GM12878 (cell line): ENCODE measurements around the gene COL9A3. TPM values are rescaled to one million over a fixed set of nuclear protein-coding genes. Genes with fewer than 3 reads are reported as not detected.

ENCODE experiments used
- ATAC-seq: fragments of 200-7000 bp; cut with Tn5 transposase; 3 replicates; pipeline ENCODE4 v1.9.1; 2020; ENCODE audit warnings: mild to moderate bottlenecking, moderate library complexity
- BruUV-seq: library from RNA; stranded (reverse); fragments of 400-500 nt; replicated peaks from 2 replicates; lab custom pipeline; 2021; lab: Mats Ljungman, UMichigan
- CTCF ChIA-PET: fragments of 300-600 bp; sonication (Branson Sonifier 250); formaldehyde crosslinking; extraction: SDS; loops from one replicate; lab custom pipeline; 2021; ENCODE audit warnings: inconsistent platforms; lab: Yijun Ruan, JAX
- POLR2A ChIA-PET: fragments of 350-600 bp; formaldehyde crosslinking; extraction: SDS; loops from one replicate; lab custom pipeline; 2021; ENCODE audit warnings: inconsistent platforms; lab: Charles Lee
- RAD21 ChIA-PET: fragments of 300-600 bp; sonication (Branson Sonifier 250); formaldehyde crosslinking; loops from one replicate; lab custom pipeline; 2023; ENCODE audit warnings: antibody characterized with exemption; ENCODE audit not compliant: unreplicated experiment; lab: Charles Lee
- SMC1A ChIA-PET: fragments of 300-600 bp; sonication (Branson Sonifier 250); formaldehyde crosslinking; loops from one replicate; lab custom pipeline; 2023; ENCODE audit not compliant: unreplicated experiment, uncharacterized antibody; lab: Charles Lee
- DNase-seq: peaks from one replicate; pipeline ENCODE4 v3.0.0-alpha.2; 2011; ENCODE audit warnings: low read depth, low spot score
- FAIRE-seq: peaks from 3 replicates; lab custom pipeline; 2011; peaks lifted over from hg19 to GRCh38; lab: Jason Lieb, UNC
- H2AFZ ChIP-seq: 2 replicates; pipeline ENCODE4 v1.6.0; 2011; ENCODE audit warnings: low read depth, low read length, control low read depth; ENCODE audit not compliant: control insufficient read depth
- H3K27ac ChIP-seq: 2 replicates; pipeline ENCODE4 v1.5.1; 2011; ENCODE audit warnings: control low read depth; ENCODE audit not compliant: control insufficient read depth, insufficient read depth
- H3K27me3 ChIP-seq, 2 experiments: replicated peaks in 1 of 2; 2 replicates each; pipeline versions ENCODE4 v1.6.0 to v1.6.1; 2011; ENCODE audit warnings: low read length in 1 of 2; ENCODE audit not compliant: control insufficient read depth in 2 of 2, insufficient read depth in 2 of 2
- H3K36me3 ChIP-seq, 2 experiments: 2 replicates each; pipeline ENCODE4 v1.5.1; 2011; ENCODE audit warnings: low read length in 1 of 2; ENCODE audit not compliant: control insufficient read depth in 2 of 2, insufficient read depth in 2 of 2
- H3K4me1 ChIP-seq: 2 replicates; pipeline ENCODE4 v1.6.1; 2011; ENCODE audit warnings: mild to moderate bottlenecking, low read length, moderate library complexity, mixed read lengths; ENCODE audit not compliant: control insufficient read depth, insufficient read depth
- H3K4me2 ChIP-seq: 2 replicates; pipeline ENCODE4 v1.6.0; 2011; ENCODE audit warnings: control low read depth; ENCODE audit not compliant: control insufficient read depth, insufficient read depth
- H3K4me3 ChIP-seq: fragments of 200-600 bp; sonication (generic); 2 replicates; pipeline ENCODE4 v1.5.1; 2016
- H3K79me2 ChIP-seq: 2 replicates; pipeline ENCODE4 v1.6.0; 2011; ENCODE audit warnings: low read length; ENCODE audit not compliant: control insufficient read depth, insufficient read depth
- H3K9ac ChIP-seq: 2 replicates; pipeline ENCODE4 v1.8.0; 2011; ENCODE audit warnings: low read length, control low read depth, mixed read lengths; ENCODE audit not compliant: control insufficient read depth, insufficient read depth
- H3K9me3 ChIP-seq: replicated peaks from 3 replicates; pipeline ENCODE4 v1.5.1; 2011; ENCODE audit warnings: mild to moderate bottlenecking, low read length; ENCODE audit not compliant: control insufficient read depth, insufficient read depth
- H4K20me1 ChIP-seq: 2 replicates; pipeline ENCODE4 v1.6.0; 2011; ENCODE audit not compliant: control insufficient read depth, insufficient read depth
- EED ChIP-seq: sonication (generic); IDR thresholded peaks from 2 replicates; pipeline ENCODE4 v1.6.1; 2016; ENCODE audit warnings: antibody characterized with exemption, low read depth
- JUNB ChIP-seq: IDR thresholded peaks from 2 replicates; pipeline ENCODE4 v1.6.1; 2016; ENCODE audit warnings: antibody characterized with exemption, mild to moderate bottlenecking
- PAX5 ChIP-seq: IDR thresholded peaks from 2 replicates; pipeline ENCODE4 v1.6.1; 2011; ENCODE audit warnings: low read depth, low read length, borderline replicate concordance
- RFX5 ChIP-seq: IDR thresholded peaks from 2 replicates; pipeline ENCODE4 v1.6.1; 2011; ENCODE audit warnings: low read depth, low read length, improper control_type of control experiment
- RUNX3 ChIP-seq: IDR thresholded peaks from 2 replicates; pipeline ENCODE4 v1.6.1; 2012; ENCODE audit warnings: low read length, inconsistent platforms
- STAT3 ChIP-seq: IDR thresholded peaks from 2 replicates; pipeline ENCODE4 v1.6.1; 2011; ENCODE audit warnings: low read depth, low read length, improper control_type of control experiment
- WGBS: methylation state at CpG from one replicate; pipeline ENCODE4 v1.1.6; 2016; ENCODE audit warnings: low lambda C conversion rate; ENCODE audit not compliant: insufficient replicate concordance, insufficient coverage; ENCODE audit errors: missing lambda C conversion rate; 5-methylcytosine and 5-hydroxymethylcytosine counted together
- in situ Hi-C: fragments of 300-500 bp; cut with MboI; formaldehyde crosslinking; loops from 9 replicates; pipeline ENCODE4 v1.14.3; 2018; ENCODE audit warnings: mixed read lengths
- intact Hi-C: fragments of 100-400 bp; cut with micrococcal nuclease; formaldehyde crosslinking; loops from one replicate; pipeline ENCODE4 v1.14.2; 2022; ENCODE audit not compliant: unreplicated experiment
- polyA plus RNA-seq, 11 experiments: library from polyadenylated mRNA; depleted of rRNA in 4 of 11; unstranded in 6 of 11; stranded (reverse) in 5 of 11; fragments of >200 nt; fragmentation: Nextera tagmentation in 4 of 11; fragmentation: Illumina TruSeq in 1 of 11; extraction: Ambion mirVana in 4 of 11; extraction: Trizol in 1 of 11; gene quantifications; 1 replicate in 1 of 11; 2 replicates in 10 of 11; pipeline versions ENCODE4 v1.2.1 to v1.2.3, GENCODE V29; 2011 to 2016; ENCODE audit warnings: inconsistent platforms in 2 of 11, missing spikeins in 2 of 11, low read depth in 1 of 11
- total RNA-seq, 4 experiments: library from RNA; depleted of rRNA in 3 of 4; stranded (reverse); fragments of >200 nt in 3 of 4; fragmentation: Illumina TruSeq in 1 of 4; extraction: Trizol in 1 of 4; gene quantifications; 2 replicates each; pipeline versions ENCODE4 v1.2.1 to v1.2.3, GENCODE V29; 2013 to 2021
- TF ChIP-seq, protein P1 (sequence below): fragments of 150-350 bp; IDR thresholded peaks from 2 replicates; pipeline ENCODE4 v1.6.1; 2016; ENCODE audit warnings: low read depth, low read length

Gene COL9A3
- total and polyA plus RNA-seq, 10 of the 15 experiments (the other 5 are each of a cell fraction or from before 2014, with no cell fraction given): 0.09 to 1.7 (median 0.63) TPM; not detected in 1

GRCh38 chr20:62855120-62855519 is 38.3 kb downstream of the COL9A3 start (continued):
- TF ChIP-seq, protein P1, sequence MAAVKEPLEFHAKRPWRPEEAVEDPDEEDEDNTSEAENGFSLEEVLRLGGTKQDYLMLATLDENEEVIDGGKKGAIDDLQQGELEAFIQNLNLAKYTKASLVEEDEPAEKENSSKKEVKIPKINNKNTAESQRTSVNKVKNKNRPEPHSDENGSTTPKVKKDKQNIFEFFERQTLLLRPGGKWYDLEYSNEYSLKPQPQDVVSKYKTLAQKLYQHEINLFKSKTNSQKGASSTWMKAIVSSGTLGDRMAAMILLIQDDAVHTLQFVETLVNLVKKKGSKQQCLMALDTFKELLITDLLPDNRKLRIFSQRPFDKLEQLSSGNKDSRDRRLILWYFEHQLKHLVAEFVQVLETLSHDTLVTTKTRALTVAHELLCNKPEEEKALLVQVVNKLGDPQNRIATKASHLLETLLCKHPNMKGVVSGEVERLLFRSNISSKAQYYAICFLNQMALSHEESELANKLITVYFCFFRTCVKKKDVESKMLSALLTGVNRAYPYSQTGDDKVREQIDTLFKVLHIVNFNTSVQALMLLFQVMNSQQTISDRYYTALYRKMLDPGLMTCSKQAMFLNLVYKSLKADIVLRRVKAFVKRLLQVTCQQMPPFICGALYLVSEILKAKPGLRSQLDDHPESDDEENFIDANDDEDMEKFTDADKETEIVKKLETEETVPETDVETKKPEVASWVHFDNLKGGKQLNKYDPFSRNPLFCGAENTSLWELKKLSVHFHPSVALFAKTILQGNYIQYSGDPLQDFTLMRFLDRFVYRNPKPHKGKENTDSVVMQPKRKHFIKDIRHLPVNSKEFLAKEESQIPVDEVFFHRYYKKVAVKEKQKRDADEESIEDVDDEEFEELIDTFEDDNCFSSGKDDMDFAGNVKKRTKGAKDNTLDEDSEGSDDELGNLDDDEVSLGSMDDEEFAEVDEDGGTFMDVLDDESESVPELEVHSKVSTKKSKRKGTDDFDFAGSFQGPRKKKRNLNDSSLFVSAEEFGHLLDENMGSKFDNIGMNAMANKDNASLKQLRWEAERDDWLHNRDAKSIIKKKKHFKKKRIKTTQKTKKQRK: no peak
- TF ChIP-seq PAX5 (no peak), RFX5 (no peak), EED (no peak), JUNB (no peak)

- ATAC-seq: 0 out of 3 replicates have a peak, but pooled peaks have one; percentile 14
Observed at GRCh38 chr20:62856931-62857619, 40.2 kb downstream of the COL9A3 start.

More at GRCh38 chr20:62856931-62857619, 40.2 kb downstream of the COL9A3 start:
- FAIRE-seq: no peak
- no TSS peak for BruUV-seq
- ChIA-PET SMC1A (no interaction called here), CTCF (no interaction called here), POLR2A (no interaction called here), RAD21 (no interaction called here)
- H4K20me1 ChIP-seq: no peaks in the 10 kb centered on the region
- H3K4me3 ChIP-seq: no peak overlapping the region
- H3K27ac ChIP-seq: no peak overlapping the region
- intact Hi-C loops: no loop called here
- H2AFZ ChIP-seq: no peak overlapping the region
- peaks cover 3% of the 10 kb centered on the region; the same call in 1 of the 2 replicates for H3K79me2 ChIP-seq
- DNase-seq: no peak
- peaks cover 5% of the 10 kb centered on the region for H3K4me1 ChIP-seq
- no peaks in the 10 kb centered on the region for H3K9me3 ChIP-seq
- no peak overlapping the region for H3K9ac ChIP-seq
- no peak overlapping the region for H3K4me2 ChIP-seq
- in situ Hi-C loops: no loop called here
- TF ChIP-seq STAT3 (no peak), RUNX3 (no peak)
- H3K36me3 ChIP-seq: no peaks in the 10 kb centered on the region
- H3K27me3 ChIP-seq: no peaks in the 10 kb centered on the region; a peak in 1 of 4 replicates
- WGBS: 74% methylated on average over 25 of the region's 25 CpGs
